NCI-H345 (cell line): ENCODE results near the gene GALNT3.

Experiments used
- DNase-seq: peaks from one replicate; lab custom pipeline; 2025; lab: John Stamatoyannopoulos, UW

The GALNT3 gene

DNA sequence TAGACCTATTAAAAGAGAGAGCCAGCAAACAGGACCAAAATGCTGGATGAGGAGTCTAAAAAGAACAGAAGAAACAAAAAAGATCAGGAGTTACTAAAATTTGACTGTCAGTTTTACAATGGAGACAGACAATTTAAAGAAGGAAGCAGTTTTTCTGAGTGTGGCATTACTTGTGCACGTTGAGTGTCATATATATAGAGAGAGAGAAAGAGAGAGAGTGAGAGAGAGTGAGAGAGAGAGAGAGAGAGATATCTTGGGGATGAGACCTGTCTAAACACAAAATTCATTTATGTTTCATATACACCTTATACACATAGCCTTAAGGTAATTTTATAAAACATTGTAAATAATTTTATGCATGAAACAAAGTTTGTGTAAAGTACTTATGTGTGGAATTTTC is 2.1 kb upstream of the GALNT3 start:
- no peak for DNase-seq

DNA sequence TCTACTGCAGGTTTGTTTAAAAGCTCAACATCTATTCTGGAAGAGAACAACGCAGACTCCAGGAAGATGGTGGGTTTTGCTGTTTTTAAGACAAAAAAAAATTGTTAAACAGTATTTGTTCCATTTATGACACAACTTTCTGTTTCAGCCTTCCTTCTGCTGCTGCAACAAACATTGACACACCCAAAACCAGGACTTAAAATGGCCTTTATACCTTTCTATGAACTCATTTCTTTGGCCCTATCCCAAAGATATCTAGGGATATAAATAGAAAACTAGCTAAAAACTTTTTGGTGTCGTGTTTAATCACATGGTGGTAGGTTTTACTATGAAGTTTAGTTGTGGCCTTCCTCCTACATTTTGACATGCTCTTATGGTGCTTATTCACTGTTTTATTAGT is 964 bp upstream of the GALNT3 start:
- no peak for DNase-seq

DNA sequence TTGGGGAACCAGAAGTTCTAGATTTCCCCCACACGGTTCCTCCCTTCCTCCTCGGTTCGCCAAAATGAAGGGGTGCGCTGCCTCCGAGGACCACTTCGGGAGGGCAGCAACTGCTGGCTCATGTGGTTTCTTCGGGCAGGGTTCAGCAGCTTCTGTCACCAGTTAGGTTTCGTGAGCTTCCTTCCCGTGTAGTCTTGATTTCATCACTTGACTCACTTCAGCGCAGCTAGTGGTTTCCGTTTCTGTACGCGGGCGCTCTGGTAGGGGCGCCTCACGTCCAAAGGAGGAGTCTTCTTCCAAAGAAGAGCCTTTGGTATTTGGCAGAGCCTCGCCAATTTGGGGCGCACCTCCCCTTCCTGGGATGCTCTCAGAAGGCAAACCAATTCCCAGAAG is 485 bp upstream of the GALNT3 start:
- DNase-seq, result peak; percentile 55

DNA sequence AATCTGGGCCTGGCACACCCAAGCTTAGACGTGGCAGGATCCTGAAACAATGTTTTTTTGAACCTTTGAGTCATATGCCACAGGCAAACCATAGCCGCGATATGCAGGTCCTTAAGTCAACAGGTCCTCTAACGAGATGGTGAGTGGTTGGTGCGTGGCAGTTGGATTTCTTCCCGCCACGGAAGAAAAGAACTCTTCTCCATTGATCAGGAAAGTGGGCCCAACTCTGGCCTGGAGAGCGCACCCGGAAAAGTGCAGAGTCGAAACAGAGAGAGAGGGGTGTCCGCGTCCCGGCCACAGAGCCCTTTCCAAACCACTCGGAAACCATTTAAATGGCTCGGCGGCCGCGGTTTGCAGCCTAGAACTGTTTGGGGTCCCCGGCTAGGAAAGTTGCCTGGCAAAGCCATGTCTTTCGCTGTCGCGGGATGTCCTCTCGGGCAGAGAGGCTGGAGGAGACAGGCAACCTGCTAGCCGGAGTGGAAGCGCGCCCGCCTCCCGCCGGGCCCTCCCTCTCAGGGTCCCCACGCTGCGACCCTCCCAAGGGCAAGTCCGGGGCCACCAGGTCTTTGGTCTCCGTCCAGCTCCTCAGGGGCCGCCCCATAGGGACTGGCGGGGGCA is 777 bp downstream of the GALNT3 start:
- DNase-seq, result peak; percentile 44

DNA sequence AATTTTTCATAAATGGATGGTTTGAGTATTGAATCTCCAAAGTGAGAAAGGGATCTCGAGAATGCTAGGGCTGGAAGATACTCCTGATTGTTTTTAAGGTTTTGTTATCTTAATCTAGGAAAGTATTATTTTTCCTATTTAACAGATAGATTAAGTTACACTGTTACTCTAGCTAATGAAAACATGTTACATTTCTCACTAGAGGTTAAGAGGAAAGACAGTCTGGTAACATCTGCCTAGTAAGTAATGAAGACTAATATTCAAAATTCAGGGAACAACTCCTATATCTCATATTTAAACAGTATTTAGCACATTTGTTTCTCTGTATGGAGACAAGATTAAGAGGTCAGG is 2.0 kb downstream of the GALNT3 start:
- no peak for DNase-seq

DNA sequence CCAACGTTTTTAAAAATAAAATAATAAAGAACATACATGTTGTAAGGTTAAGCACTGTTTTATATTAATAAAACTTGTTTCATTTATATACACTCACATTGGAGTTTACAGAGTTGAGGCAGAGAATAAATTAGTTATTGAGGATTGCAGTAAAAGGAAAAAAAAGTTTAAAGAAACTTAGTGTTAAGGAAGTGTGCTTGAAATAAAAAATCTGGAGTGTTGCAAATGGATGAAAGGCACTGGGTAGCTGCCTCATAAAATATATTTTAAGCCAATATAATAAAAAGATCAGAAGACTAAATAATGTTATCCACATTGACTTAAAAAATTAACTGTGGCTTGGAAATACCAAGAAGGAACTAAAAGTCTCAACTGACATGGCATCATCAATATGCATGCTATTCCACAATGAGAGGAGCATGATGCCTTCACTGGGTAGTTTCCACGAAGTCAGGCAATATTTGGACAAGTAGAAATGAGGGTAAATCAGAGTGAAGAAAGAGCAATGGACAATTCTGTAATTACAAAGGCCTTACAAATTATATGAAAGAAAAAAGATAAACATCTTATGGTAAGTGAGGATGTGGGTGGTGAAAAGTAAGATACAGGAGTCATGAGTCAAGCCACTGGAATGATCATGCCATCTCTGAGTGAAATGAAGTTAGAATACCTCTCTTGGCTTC is 2.5 kb downstream of the GALNT3 start:
- no peak for DNase-seq

DNA sequence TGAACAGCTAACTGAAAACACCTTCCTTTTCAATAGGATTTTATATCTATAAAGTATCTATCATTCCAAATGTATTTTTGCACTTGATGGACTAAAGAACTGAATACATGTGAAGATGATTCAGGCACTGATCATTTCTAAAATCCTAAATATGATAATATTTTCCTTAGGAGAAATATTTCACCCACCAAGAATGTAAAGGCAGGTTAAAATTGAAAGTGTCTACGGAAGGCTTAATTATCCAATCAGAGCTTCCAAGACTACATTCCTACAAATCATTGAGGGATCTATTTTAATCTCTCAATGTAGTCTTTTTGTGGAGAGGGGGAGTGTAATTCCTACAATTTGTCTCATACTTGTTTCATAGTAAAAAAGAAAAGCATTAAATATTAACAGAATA is 3.6 kb downstream of the GALNT3 start:
- no peak for DNase-seq

DNA sequence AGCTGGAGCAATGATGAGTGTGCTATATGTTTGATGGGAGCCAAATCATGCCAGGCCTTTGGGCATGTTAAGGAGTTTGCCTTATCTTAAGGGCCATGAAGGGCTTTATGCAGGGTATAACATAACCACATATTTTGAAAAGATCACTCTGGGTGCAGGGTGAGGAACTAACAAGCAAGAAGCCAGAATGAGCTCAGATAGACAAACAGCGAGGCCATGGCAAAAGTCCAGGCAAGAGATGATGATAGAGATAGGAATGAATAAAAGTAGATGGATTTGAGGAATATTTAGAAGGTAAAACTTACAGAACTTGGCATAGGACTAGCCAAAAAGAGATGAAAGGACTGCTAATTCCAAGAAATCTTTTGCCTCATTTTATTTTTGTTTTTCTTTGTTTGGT is 6.7 kb downstream of the GALNT3 start:
- no peak for DNase-seq

DNA sequence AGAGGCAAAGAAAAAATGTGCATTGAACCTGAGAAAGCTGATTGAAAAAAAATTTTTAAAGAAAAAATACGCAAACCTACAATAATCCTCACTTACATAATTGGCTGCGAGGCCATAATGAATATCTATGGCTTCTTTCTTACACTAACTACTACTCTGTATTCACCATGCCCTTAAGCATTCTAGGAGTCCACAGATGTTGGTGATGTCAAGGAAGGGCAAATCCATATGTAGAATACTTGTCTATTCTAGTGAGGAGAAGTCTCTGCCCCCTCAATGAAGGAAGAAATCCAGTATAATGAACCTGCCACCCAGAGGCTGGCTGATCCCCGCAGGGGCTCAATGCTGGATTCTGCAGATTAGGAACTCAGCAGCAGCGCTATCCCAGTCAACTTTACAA is 14.3 kb downstream of the GALNT3 start:
- DNase-seq, result no peak

DNA sequence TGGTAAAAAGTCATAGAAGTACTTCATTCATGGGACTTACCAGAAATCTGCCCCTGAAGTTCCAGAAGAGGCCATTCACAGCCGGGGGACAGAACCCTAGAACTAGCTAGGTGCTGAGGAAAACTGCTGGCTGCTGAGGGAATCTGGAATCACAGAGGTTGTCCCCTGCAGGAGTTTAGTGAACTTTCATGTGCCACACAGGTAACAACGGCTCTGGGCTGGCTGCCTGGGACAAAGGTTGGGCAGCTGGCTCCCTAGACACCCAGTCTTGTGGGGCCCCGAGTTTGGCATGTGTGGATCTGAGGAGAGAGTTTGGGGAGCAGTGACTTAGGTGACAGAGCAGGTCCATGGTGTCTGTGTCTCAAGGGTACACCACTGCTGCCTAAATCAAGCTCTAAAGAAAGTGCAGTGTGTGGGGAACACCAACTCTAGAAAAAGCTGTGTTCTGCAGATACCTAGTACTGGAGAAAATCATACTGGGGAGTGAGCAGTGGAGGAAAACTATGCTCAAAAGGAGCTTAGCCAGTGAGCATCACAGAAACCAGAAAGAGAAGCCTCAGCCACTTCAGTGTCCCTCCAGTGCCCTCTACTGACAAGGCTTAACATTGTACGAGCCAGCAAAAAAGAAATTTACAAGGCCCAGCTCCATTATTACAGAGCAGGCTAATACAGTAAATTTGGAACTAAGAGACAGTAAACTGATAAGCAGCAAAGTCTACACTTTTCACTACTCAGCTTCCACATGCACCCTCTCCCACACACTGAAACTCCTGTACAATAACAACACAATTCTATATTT is 15.2 kb downstream of the GALNT3 start:
- DNase-seq, result no peak

DNA sequence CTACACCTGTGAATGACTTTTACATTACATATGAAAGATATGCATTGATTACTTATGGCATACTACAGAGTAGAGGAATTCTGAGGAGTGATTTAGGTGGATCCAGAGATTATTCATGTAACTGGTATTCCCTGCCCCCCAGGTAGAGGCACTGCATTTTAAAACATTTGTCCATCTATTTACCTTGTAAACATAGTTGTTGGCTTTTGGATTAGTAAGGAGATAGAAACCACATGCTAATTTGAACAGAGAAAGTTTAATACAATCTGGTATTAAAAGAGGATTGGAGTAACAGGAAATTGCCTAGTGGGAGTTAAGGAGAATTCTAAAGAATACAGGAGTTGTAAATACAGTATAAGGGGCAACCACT is 15.9 kb downstream of the GALNT3 start:
- no peak for DNase-seq

DNA sequence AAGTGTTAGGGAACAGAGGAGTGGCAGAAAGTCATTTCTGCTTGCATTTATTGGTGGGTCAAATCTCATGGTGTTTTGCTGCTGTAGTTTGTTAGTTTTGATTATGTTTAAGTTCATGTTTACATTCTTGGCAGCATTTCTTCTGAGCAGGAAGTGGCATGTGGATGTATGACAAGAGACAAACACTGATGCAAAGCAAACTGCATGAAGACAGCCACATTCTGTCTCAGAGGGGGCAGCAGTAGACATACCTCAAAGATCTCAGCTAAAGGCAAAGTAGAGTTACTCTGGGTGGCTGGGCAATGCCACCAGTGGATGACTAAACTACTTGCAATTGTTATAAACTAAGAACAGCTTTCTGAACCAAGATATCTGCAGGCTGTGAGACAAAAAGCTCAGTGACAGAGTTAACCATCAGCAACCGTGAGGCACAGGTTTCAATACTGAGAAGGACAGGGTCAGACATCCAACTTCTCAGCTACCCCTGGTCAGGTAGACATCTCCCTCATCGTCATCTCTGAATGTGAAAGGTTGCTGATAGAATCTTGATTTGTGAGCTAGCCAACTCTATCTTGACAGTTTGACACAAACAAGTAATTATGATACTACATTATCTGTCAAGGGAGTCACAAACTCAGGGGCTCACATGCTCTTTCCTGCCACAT is 16.4 kb downstream of the GALNT3 start:
- no peak for DNase-seq

DNA sequence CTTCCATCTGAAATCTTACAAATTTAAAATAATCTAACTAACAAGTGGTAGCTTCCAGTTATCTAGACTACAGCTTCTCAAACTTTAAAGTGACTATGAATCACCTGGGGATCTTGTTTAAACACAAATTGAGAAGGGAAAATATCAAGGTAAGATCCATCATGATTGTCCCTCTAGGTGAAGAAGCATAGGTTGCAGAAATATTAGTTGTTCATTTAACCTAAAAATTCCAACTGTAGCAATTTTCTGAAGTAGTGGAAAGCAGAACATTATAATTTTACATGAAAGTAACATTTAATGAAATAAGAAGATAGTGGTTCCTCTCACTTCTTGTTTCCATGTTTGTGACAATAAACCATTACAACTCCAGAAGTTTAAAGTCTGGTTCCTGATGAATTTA is 17.3 kb downstream of the GALNT3 start:
- no peak for DNase-seq

DNA sequence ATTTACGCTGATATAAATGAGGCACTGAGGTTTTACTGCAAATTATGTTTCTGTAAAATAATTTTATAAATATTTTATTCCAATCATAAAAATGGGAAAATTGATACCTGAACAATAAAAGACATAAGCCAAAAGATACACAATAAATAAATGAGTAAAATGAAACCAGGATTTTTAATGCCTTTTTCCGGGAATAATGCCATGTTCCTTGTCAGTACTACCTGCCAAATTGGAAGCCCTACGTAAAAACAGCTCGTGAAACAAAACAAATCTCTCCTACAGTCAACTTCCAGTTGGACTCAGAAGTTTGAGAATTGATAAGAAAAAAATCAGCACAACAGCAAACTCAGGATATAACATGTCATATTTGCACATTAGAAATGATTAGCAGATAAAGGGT is 18.0 kb downstream of the GALNT3 start:
- no peak for DNase-seq

DNA sequence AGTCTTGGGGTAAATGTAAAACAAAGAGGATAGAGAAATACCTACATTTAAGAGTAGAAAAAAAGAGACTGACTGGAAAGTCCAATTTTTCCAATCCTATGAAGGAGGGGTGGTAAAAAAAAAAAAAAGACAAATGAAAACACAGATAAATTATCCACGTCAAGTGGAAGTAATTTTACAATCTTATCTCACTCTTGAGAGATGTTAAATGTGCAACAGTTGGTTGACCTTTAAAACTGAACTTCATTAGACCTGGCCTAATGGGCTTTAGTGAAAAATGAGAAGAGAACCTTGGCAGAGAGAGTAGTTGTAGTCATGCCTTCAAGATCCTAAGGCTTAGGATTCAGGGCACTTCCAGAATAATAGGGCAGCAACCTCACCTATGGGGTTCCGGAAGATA is 20.4 kb downstream of the GALNT3 start:
- no peak for DNase-seq

DNA sequence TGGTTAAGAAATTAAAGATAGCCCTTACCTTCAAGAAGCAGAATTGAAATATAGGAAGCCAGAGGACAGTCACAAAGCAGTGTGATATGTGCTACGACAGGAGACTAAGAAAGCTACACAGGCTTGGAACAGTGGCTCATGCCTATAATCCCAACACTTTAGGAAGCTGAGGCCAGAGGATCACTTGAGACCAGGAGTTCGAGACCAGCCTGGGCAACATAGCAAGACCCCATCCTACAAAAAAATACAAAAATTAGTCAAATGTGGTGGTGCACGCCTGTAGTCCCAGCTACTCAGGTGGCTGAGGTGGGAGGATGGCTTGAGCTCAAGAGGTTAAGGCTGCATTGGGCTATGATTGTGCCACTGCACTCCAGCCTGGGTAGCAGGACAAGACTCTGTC is 21.9 kb downstream of the GALNT3 start:
- DNase-seq, result no peak

DNA sequence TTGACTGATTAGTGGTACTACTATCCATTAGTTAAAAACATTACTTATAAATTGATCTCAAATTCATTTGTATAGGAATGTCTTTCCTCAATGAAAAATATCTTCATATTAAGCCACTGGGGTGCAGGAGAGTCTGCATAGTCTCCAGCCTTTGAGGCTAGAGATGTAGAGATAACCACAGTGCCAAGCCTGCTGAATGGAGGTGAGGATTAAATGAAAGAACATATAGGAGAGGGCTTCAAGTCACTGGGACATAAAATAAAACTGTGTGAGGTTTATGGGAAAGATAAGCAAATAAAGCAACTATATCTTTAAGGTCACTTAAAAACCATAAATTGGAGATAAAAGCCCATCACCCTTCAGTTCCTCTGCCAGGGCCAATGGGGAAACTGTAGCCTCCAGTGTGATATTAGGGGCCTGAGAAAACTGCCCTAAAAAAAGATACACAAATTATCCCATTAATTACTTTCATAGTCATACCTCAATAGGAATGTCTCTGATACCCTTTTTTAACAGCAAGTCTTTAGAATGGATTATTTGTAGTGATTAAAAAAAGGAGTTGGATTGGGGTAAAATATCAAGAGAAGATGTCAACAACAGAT is 27.6 kb downstream of the GALNT3 start:
- DNase-seq, result no peak

DNA sequence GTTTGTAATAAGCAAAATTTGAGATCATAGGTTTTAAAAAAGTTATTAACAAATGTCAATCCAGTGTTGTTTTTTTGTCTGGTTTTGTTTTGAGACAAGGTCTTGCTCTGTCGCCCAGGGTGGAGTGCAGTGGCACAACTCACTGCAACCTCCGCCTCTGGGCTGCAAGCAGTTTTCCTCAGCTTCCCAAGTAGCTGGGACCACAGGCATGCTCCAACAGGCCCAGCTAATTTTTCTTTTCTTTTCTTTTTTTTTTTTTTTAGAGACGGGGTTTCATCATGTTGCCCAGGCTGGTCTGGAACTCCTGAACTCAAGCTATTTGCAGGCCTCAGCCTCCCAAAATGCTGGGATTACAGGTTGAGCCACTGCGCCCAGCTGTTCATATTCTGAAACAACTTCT is 31.3 kb downstream of the GALNT3 start:
- no peak for DNase-seq

DNA sequence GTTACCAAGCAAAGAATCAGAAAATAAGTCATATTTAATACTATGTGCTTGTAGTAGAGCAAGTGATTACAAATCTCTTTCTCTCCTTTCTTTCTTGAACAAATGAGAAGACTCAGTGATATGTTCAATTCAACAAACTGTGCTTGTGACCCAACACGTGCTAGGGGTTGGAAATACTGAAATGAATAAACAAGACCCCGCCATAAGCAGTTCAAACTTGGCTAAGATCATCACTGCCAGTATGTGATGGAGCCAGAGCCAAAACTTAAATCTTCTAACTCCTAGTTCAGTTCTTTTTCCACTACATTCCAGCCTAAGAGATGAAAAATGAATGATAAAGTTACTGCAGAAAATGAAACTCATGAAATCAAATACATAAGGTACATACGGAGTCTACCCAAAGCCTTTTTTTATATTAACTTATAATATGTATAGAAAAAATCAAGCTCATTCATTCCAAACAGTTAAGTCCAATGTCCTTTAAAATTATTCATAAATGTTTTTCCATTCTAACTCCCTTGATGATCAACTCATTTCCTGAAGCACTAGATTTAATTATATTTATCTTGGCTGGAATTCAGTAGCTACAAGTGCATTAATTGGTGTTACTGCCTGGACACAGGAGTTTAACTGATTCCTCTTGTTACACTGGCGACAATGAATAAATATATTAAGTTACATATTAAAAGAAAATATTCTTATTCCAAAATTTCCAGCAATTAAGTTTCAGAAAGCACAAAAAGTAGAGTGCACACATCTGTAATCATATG is 36.0 kb downstream of the GALNT3 start:
- DNase-seq, result peak; percentile 5

DNA sequence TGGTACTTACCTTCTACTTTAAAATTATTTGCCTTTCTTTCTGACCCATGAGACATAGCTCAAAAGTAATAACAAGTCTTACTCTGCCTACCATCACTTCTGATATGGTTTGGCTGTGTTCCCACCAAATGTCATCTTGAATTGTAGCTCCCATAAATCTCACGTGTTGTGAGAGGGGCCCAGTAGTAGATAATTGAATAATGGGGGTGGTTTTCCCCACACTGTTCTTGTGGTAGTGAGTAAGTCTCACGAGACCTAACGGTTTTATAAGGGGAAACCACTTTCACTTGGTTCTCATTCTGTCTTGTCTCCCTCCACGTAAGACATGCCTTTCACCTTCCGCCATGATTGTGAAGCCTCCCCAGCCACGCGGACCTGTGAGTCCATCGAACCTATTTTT is 47.5 kb downstream of the GALNT3 start:
- DNase-seq, result no peak

DNA sequence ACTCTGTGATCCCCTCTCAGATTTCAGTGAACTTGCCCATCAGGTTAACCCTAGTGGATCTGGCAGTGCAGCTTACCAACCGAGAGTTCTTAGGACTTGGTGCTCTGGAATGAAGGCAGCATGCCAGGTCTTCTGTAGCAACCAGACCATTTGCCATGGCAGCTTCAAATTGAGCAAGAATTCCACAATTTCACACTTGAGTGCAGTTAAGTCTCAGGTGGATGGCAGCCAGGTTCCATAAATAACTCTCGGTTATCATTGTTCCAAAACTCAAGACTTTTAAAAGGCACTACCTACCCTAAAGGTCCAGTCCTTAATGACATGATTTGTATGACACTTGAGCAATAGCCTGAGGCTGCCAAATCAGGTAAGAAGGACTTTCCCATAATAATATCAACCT is 48.1 kb downstream of the GALNT3 start:
- no peak for DNase-seq

DNA sequence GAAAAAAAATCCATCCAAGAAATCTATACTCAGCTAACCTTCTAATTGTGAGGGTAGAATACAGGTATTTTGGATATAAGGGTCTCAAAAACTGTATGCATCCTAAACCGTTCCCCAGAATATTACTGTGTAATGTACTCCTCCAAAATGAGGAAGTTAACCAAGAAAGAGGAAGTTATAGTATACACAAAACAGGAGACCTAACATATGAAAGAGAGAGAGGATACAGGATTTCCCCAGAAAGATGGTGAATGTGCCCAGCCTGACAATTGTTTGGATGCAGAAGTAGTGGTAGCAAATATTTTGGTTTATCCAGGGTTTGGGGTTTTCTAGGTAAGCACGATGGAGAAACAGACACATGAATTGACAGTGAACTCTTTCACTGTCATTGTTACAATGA is 50.6 kb downstream of the GALNT3 start:
- no peak for DNase-seq
